A673 (cell line): ENCODE measurements around the gene TLE2.

Source experiments
- EZH2 ChIP-seq: fragments of 200-600 bp; sonication (generic); IDR thresholded peaks from 2 replicates; pipeline ENCODE4 v1.6.1; 2017; ENCODE audit warnings: borderline replicate concordance, low read depth, mild to moderate bottlenecking, mixed read lengths, antibody characterized with exemption, low read length; ENCODE audit not compliant: poor library complexity, severe bottlenecking
- TF ChIP-seq, protein P1 (sequence below): fragments of 300-800, 200-600 bp; sonication (generic); conservative IDR thresholded peaks from 2 replicates; pipeline ENCODE4 v1.5.1; 2017; ENCODE audit warnings: low read depth, mild to moderate bottlenecking, antibody characterized with exemption, low read length, moderate library complexity, mixed read lengths

DNA sequence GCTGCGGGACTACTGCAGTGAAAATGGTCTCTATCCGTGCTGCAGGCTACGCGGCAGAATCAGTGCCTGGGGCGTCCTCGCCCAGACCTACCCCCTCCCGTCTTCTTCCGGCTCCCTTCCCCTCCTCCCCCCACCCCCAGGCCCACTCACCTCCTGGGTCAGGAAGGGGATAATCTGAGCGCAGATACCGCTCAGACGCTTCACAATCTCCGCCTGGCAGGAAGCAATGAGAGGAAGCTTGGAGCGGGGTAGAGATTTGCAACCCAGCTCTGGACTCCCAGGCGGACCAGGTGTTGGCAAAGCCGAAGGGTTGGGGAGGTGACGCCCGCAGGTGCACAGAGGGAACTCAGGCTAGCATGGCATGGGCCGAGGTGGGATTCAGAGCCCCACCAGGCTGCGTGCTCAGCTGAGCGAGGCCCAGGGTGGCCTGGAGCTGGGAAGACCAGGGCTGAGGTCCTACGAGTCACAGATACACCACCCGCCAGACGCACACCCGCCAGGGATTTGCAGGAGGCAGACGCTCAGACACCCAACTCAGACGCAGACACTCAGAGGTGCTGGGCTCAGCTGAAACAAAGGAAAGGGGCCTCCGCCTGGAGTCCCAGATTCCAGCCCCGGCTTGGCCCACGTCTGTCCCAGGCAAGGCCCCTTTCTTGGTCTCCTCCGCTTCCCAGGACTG is 4.1 kb downstream of the TLE2 start:
- TF ChIP-seq, protein P1, sequence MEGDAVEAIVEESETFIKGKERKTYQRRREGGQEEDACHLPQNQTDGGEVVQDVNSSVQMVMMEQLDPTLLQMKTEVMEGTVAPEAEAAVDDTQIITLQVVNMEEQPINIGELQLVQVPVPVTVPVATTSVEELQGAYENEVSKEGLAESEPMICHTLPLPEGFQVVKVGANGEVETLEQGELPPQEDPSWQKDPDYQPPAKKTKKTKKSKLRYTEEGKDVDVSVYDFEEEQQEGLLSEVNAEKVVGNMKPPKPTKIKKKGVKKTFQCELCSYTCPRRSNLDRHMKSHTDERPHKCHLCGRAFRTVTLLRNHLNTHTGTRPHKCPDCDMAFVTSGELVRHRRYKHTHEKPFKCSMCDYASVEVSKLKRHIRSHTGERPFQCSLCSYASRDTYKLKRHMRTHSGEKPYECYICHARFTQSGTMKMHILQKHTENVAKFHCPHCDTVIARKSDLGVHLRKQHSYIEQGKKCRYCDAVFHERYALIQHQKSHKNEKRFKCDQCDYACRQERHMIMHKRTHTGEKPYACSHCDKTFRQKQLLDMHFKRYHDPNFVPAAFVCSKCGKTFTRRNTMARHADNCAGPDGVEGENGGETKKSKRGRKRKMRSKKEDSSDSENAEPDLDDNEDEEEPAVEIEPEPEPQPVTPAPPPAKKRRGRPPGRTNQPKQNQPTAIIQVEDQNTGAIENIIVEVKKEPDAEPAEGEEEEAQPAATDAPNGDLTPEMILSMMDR, result no peak
- no peak for TF ChIP-seq EZH2
